Activated CD8-positive, alpha-beta T cell treated with anti-CD3 and anti-CD28 coated beads for 36 hours (primary cell): ENCODE data around the gene MPND. TPM values are rescaled to one million over a fixed set of nuclear protein-coding genes. Genes with fewer than 3 reads are reported as not detected.

Experiments used
- ATAC-seq: fragments of 200-7000 bp; cut with Tn5 transposase; one replicate; pipeline ENCODE4 v1.10.0; 2021; ENCODE audit warnings: mild to moderate bottlenecking, moderate library complexity
- CTCF ChIA-PET: fragments of 350-600 bp; sonication (Branson Sonifier 250); formaldehyde crosslinking; loops from one replicate; lab custom pipeline; 2021; ENCODE audit warnings: antibody characterized with exemption; lab: Charles Lee
- POLR2A ChIA-PET: fragments of 350-600 bp; sonication (Branson Sonifier 250); formaldehyde crosslinking; loops from one replicate; lab custom pipeline; 2021; ENCODE audit warnings: antibody characterized with exemption; lab: Charles Lee
- DNase-seq: peaks from one replicate; pipeline ENCODE4 v3.0.0-alpha.2; 2020
- H3K27ac Mint-ChIP-seq: one replicate; pipeline ENCODE4 v1.8.0; 2021; ENCODE audit warnings: mild to moderate bottlenecking, mixed read lengths
- H3K27me3 Mint-ChIP-seq: one replicate; pipeline ENCODE4 v1.8.0; 2021; ENCODE audit warnings: mixed read lengths
- H3K36me3 Mint-ChIP-seq: one replicate; pipeline ENCODE4 v1.8.0; 2021; ENCODE audit warnings: low read depth, mixed read lengths
- H3K4me1 Mint-ChIP-seq: one replicate; pipeline ENCODE4 v1.8.0; 2021; ENCODE audit warnings: low read depth, mixed read lengths
- H3K4me3 Mint-ChIP-seq: one replicate; pipeline ENCODE4 v1.8.0; 2021; ENCODE audit warnings: mild to moderate bottlenecking, moderate library complexity, mixed read lengths
- H3K9me3 Mint-ChIP-seq: one replicate; pipeline ENCODE4 v1.8.0; 2021; ENCODE audit warnings: mixed read lengths
- intact Hi-C: fragments of 100-400 bp; cut with micrococcal nuclease; formaldehyde crosslinking; loops from one replicate; pipeline ENCODE4 v1.10.0; 2022
- total RNA-seq, 2 experiments: library from RNA; stranded (reverse); gene quantifications; one replicate each; pipeline ENCODE4 v1.2.3, GENCODE V29; 2021
- TF ChIP-seq, protein P1 (sequence below): fragments of 200-600 bp; IDR thresholded peaks from one replicate; pipeline ENCODE4 v1.8.0; 2022; ENCODE audit warnings: antibody characterized with exemption, mild to moderate bottlenecking

The MPND gene
- total RNA-seq, 2 experiments from 2014 or later: 15.5 to 16.6 TPM

DNA sequence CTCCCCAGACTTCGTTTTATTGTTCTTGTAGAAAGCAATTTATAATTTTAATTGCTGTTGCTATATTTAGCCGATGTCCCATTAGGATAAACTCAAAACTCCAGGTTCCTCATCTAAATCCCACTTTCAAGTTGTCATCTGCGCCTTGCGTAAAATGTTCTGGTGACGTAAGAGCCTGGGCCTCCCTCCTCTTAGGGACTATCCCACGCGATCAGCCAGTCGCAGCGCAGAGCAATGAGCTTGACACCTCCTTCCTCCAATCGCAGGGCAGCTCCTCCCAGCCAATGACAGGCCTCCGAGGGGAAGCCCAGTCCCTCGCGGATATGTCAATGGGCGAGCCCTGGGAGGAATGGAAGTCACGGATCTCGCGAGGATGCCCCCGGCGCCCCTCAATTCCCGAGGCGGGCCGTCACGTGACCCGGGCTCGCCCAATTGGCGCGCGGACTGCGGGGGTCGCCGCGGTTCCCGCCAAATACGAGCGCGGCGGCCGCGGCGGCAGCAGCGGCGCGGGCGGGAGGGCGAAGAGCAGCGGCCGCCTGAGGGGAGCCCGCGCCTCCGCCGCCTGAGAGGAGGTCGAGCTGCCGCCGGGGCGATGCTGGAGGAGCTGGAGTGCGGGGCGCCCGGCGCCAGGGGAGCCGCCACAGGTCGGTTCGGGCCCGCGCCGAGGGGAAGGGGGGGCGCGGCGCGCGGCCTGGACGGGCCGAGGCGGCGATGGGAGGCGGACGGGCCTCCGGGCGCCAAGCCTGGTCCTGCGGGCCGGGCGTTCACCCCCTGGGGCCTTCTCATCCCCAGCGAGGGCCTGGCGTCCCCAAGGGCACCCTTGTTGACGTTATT is 59.0 kb downstream of the MPND start, which contains the start of gene CHAF1A:
Gene CHAF1A (plus strand): TSS at position 470 of the 834 bp plus-strand sequence. CDS start 123 bp downstream, at position 593.
- CTCF ChIA-PET: interaction anchor here (0.6 to 2.5 kb wide), 5 partner anchors 23 to 142 kb away, joined by 3 to 15 read pairs (median 5); no protein-coding TSS in a partner anchor
- intact Hi-C loops: no loop called here
- POLR2A ChIA-PET: interaction anchor here (0.8 to 1.7 kb wide), 13 partner anchors 8 to 156 kb away, joined by 3 to 8 read pairs (median 3); partner anchors contain the start of genes UBXN6 and YJU2
- DNase-seq (peak; percentile 100), ATAC-seq (peak; percentile 95)
- Mint-ChIP-seq H3K36me3 (peaks cover 43% of the 10 kb centered on the region), H3K9me3 (no peaks in the 10 kb centered on the region), H3K4me3 (peak within 1 kb of the TSS; percentile 95), H3K4me1 (peaks cover 48% of the 10 kb centered on the region), H3K27me3 (no peaks in the 10 kb centered on the region), H3K27ac (peak within 1 kb of the TSS; percentile 97)
- TF ChIP-seq, protein P1, sequence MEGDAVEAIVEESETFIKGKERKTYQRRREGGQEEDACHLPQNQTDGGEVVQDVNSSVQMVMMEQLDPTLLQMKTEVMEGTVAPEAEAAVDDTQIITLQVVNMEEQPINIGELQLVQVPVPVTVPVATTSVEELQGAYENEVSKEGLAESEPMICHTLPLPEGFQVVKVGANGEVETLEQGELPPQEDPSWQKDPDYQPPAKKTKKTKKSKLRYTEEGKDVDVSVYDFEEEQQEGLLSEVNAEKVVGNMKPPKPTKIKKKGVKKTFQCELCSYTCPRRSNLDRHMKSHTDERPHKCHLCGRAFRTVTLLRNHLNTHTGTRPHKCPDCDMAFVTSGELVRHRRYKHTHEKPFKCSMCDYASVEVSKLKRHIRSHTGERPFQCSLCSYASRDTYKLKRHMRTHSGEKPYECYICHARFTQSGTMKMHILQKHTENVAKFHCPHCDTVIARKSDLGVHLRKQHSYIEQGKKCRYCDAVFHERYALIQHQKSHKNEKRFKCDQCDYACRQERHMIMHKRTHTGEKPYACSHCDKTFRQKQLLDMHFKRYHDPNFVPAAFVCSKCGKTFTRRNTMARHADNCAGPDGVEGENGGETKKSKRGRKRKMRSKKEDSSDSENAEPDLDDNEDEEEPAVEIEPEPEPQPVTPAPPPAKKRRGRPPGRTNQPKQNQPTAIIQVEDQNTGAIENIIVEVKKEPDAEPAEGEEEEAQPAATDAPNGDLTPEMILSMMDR: no peak

DNA sequence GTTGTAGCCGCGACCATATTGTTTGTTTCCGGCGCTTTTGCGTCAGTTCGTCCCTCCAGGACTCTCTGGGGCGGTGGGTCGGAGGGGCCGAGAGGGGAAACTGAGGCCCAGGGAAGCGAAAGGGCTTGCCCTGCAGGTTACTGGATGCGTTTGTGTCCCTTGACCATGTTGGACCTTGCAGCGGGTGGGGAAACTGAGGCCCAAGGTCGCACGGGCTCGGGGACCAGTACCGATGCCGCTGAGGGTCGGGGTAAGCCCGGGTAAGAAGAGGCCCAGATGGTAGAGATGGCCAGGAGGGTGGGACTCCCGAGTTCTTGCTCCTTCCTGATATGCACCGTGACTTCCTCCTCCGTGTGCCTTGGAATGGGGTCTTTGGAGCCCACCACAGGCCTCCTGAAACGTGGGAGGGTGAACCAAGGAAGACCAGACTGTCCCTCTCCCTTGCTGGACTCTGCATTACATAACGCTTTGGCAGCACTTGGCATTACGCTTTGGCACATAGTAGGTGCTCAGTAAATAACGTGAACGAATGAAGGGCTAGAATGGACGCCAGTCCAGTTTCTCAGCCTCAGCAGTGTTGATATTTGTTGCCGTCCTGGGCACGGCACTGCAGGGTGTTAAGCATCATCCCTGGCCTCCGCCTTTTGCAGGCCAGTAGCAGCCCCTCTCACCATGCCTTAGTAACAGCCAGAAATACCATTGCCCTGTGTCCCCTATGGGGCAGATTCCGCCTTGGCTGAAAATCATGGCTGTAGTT is 59.8 kb downstream of the MPND start:
- ChIA-PET POLR2A (interaction anchor here (0.7 to 3.2 kb wide), 15 partner anchors 8 to 156 kb away, joined by 3 to 24 read pairs (median 3); partner anchors contain the start of genes UBXN6 and YJU2), CTCF (interaction anchor here (1.1 to 1.7 kb wide), 3 partner anchors 33 to 135 kb away, joined by 3 to 6 read pairs (median 5); no protein-coding TSS in a partner anchor)
- peaks cover 42% of the 10 kb centered on the region for H3K36me3 Mint-ChIP-seq
- intact Hi-C loops: no loop called here
- H3K4me1 Mint-ChIP-seq: peaks cover 46% of the 10 kb centered on the region
- peak overlapping the region; percentile 90 for H3K27ac Mint-ChIP-seq
- H3K4me3 Mint-ChIP-seq: peak overlapping the region; percentile 95
- H3K27me3 Mint-ChIP-seq: no peaks in the 10 kb centered on the region
- DNase-seq: peak; percentile 36
- TF ChIP-seq, protein P1: no peak
- H3K9me3 Mint-ChIP-seq: no peaks in the 10 kb centered on the region
- no peak for ATAC-seq

- no peak for ATAC-seq
- no peaks in the 10 kb centered on the region for H3K9me3 Mint-ChIP-seq
- H3K4me3 Mint-ChIP-seq: no peak overlapping the region
- H3K27me3 Mint-ChIP-seq: no peaks in the 10 kb centered on the region
- H3K36me3 Mint-ChIP-seq: peaks cover 51% of the 10 kb centered on the region
- no peak for DNase-seq
- POLR2A ChIA-PET: interaction anchor here (0.9 to 3.2 kb wide), 3 partner anchors 10 to 28 kb away, joined by 3 to 24 read pairs (median 3); no protein-coding TSS in a partner anchor
- TF ChIP-seq, protein P1: no peak
- CTCF ChIA-PET: no interaction called here
- intact Hi-C loops: no loop called here
- H3K4me1 Mint-ChIP-seq: peaks cover 37% of the 10 kb centered on the region
- no peak overlapping the region for H3K27ac Mint-ChIP-seq
Measured at GRCh38 chr19:4405977-4406376, 62.6 kb downstream of the MPND start.

- Mint-ChIP-seq H3K4me3 (no peak overlapping the region), H3K36me3 (peaks cover 53% of the 10 kb centered on the region), H3K27me3 (no peaks in the 10 kb centered on the region), H3K9me3 (no peaks in the 10 kb centered on the region), H3K4me1 (peaks cover 30% of the 10 kb centered on the region), H3K27ac (no peak overlapping the region)
- DNase-seq: no peak
- intact Hi-C loops: no loop called here
- CTCF ChIA-PET: no interaction called here
- POLR2A ChIA-PET: interaction anchor here (0.6 to 1.2 kb wide), 2 partner anchors 28 to 37 kb away, joined by 3 read pairs; no protein-coding TSS in a partner anchor
- TF ChIP-seq, protein P1: no peak
- no peak for ATAC-seq
Measured at GRCh38 chr19:4406626-4407025, 63.3 kb downstream of the MPND start.
